GM19240 (cell line): Measurements from ENCODE around the gene PAQR8.
"Not testable (repeated sequence)": the region's sequence is repeated elsewhere in the genome, so short reads cannot be mapped to it uniquely, and the experiment has no call there.

Experiments
- DNase-seq: peaks from one replicate; pipeline ENCODE4 v3.0.0; 2011; ENCODE audit warnings: low spot score; ENCODE audit not compliant: insufficient read length

The PAQR8 gene

GRCh38 chr6:52376763-52377162 is 14.8 kb downstream of the PAQR8 start:
- DNase-seq, result no peak

GRCh38 chr6:52377538-52378221 is 15.7 kb downstream of the PAQR8 start:
- no peak for DNase-seq

GRCh38 chr6:52381249-52381648 is 19.3 kb downstream of the PAQR8 start:
- no peak for DNase-seq

- DNase-seq, result no peak
Measured at GRCh38 chr6:52384145-52384766, 22.3 kb downstream of the PAQR8 start.

- no peak for DNase-seq
Measured at GRCh38 chr6:52385074-52385473, 23.1 kb downstream of the PAQR8 start.

- not testable (repeated sequence) for DNase-seq
Measured at GRCh38 chr6:52388119-52388518, 26.2 kb downstream of the PAQR8 start.

GRCh38 chr6:52388790-52389189 is 26.8 kb downstream of the PAQR8 start:
- DNase-seq, result no peak

- no peak for DNase-seq
Measured at GRCh38 chr6:52389264-52389625, 27.3 kb downstream of the PAQR8 start.

GRCh38 chr6:52389626-52390360 is 27.8 kb downstream of the PAQR8 start:
- peak; percentile 34 for DNase-seq

GRCh38 chr6:52390361-52390727 is 28.4 kb downstream of the PAQR8 start:
- no peak for DNase-seq

- DNase-seq, result no peak
Measured at GRCh38 chr6:52391599-52391998, 29.6 kb downstream of the PAQR8 start.

- no peak for DNase-seq
Measured at GRCh38 chr6:52392944-52393343, 31.0 kb downstream of the PAQR8 start.

GRCh38 chr6:52393780-52394179 is 31.8 kb downstream of the PAQR8 start:
- DNase-seq, result no peak

- no peak for DNase-seq
Measured at GRCh38 chr6:52394251-52394666, 32.3 kb downstream of the PAQR8 start.

- no peak for DNase-seq
Measured at GRCh38 chr6:52395969-52396368, 34.0 kb downstream of the PAQR8 start.

- DNase-seq, result no peak
Measured at GRCh38 chr6:52399511-52400312, 37.8 kb downstream of the PAQR8 start.

- DNase-seq, result no peak
Measured at GRCh38 chr6:52400313-52401041, 38.5 kb downstream of the PAQR8 start.

GRCh38 chr6:52403086-52403485 is 41.1 kb downstream of the PAQR8 start:
- no peak for DNase-seq

- DNase-seq, result no peak
Measured at GRCh38 chr6:52403627-52404026, 41.7 kb downstream of the PAQR8 start.

- no peak for DNase-seq
Measured at GRCh38 chr6:52405243-52405642, 43.3 kb downstream of the PAQR8 start.

GRCh38 chr6:52407467-52407866 is 45.5 kb downstream of the PAQR8 start:
- DNase-seq, result no peak
